ENCODE data around the gene KCNJ15. TPM values are rescaled to one million over a fixed set of nuclear protein-coding genes. Genes with fewer than 3 reads are reported as not detected.

Gene KCNJ15
- total RNA-seq, 1 experiment from 2014 or later: not detected

DNA sequence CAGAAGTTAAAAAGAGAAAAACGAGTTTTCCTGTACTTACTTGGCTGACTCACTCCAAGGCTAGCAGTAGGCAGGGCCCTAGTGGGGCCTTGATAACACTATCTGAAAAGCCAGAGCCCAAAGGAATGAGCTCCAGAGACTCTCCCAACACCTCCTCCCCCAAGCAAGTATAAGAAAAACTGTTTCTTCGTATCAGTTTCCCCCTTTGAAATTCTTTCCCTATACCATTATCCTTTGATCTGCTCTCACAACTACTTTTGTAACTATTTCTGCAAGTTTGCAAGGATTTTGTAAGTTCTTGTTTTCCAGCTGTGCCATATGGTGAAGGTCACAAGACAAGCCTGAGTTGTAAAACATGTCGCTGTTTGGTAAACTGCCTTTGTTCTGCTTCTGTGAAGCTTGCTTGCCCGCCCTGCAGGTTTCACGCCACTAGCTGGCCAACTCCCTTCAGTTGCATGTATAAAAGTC is 36.5 kb upstream of the KCNJ15 start:
- no peak for ATAC-seq
- RAD21 ChIA-PET (ENCODE audit: low non-redundant PET in 1 of 2, low total read pairs in 2 of 2, uncharacterized antibody in 2 of 2, unreplicated experiment in 2 of 2): no interaction called here
- intact Hi-C loops (cut with micrococcal nuclease): no loop called here

More for the DNA sequence above, 36.5 kb upstream of the KCNJ15 start:
- Histone ChIP-seq H3K9me2 (ENCODE audit: insufficient read depth) (no peaks in the 10 kb centered on the region), H3K36me3 (ENCODE audit: control insufficient read depth in 1 of 2, insufficient read depth in 2 of 2, low read length in 2 of 2) (no peaks in the 10 kb centered on the region), H4K20me1 (ENCODE audit: insufficient read depth) (no peaks in the 10 kb centered on the region), H3K9me3 (ENCODE audit: control insufficient read depth in 1 of 2, insufficient read depth in 1 of 2, low read depth in 1 of 2, low read length in 2 of 2) (peaks cover 0 to 17% of the 10 kb centered on the region in 2 experiments; a peak in 2 of 4 replicates), H3K27ac (ENCODE audit: low read depth, low read length) (no peak overlapping the region), H3K9ac (ENCODE audit: low read length) (no peak overlapping the region), H2AFZ (ENCODE audit: low read depth, low read length, poor library complexity, severe bottlenecking) (no peak overlapping the region), H3K79me2 (ENCODE audit: insufficient read depth, low read length) (no peaks in the 10 kb centered on the region), H3K4me1 (ENCODE audit: control insufficient read depth in 1 of 2, insufficient read depth in 2 of 2, low read length in 2 of 2) (no peaks in the 10 kb centered on the region), H3K4me3 (replicated peaks in 1 of 2; ENCODE audit: low read depth in 1 of 2, low read length in 2 of 2) (no peak overlapping the region), H3K27me3 (ENCODE audit: insufficient read depth, low read length) (no peaks in the 10 kb centered on the region), H3K4me2 (ENCODE audit: low read length) (no peak overlapping the region)
- ChIA-PET POLR2A (no interaction called here), CTCF (interaction anchor here (3.0 kb wide), 1 partner anchor 132 kb away, joined by 14 read pairs; no protein-coding TSS in a partner anchor)
- no peak for TF ChIP-seq ELF1 (IDR thresholded peaks at IDR 0.05; ENCODE audit: borderline replicate concordance, low read depth)
- no peak for TF ChIP-seq FOSL1 (IDR thresholded peaks at IDR 0.05; ENCODE audit: low read depth)
- TF ChIP-seq CBX3 (IDR thresholded peaks at IDR 0.05; ENCODE audit: low read depth): no peak
- no peak for TF ChIP-seq JUND (IDR thresholded peaks at IDR 0.05)
- TF ChIP-seq, protein P1, sequence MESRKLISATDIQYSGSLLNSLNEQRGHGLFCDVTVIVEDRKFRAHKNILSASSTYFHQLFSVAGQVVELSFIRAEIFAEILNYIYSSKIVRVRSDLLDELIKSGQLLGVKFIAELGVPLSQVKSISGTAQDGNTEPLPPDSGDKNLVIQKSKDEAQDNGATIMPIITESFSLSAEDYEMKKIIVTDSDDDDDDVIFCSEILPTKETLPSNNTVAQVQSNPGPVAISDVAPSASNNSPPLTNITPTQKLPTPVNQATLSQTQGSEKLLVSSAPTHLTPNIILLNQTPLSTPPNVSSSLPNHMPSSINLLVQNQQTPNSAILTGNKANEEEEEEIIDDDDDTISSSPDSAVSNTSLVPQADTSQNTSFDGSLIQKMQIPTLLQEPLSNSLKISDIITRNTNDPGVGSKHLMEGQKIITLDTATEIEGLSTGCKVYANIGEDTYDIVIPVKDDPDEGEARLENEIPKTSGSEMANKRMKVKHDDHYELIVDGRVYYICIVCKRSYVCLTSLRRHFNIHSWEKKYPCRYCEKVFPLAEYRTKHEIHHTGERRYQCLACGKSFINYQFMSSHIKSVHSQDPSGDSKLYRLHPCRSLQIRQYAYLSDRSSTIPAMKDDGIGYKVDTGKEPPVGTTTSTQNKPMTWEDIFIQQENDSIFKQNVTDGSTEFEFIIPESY (IDR thresholded peaks at IDR 0.05; ENCODE audit: extremely low read depth, insufficient replicate concordance, low read length): no peak
- no peak for TF ChIP-seq SRF (IDR thresholded peaks at IDR 0.05; ENCODE audit: low read depth)
- TF ChIP-seq, protein P2, sequence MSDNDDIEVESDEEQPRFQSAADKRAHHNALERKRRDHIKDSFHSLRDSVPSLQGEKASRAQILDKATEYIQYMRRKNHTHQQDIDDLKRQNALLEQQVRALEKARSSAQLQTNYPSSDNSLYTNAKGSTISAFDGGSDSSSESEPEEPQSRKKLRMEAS (IDR thresholded peaks at IDR 0.05): no peak
- no peak for TF ChIP-seq ZFX (IDR thresholded peaks at IDR 0.05)
- TF ChIP-seq EGR1 (IDR thresholded peaks at IDR 0.05; ENCODE audit: low read depth): no peak
- TF ChIP-seq, protein P3, sequence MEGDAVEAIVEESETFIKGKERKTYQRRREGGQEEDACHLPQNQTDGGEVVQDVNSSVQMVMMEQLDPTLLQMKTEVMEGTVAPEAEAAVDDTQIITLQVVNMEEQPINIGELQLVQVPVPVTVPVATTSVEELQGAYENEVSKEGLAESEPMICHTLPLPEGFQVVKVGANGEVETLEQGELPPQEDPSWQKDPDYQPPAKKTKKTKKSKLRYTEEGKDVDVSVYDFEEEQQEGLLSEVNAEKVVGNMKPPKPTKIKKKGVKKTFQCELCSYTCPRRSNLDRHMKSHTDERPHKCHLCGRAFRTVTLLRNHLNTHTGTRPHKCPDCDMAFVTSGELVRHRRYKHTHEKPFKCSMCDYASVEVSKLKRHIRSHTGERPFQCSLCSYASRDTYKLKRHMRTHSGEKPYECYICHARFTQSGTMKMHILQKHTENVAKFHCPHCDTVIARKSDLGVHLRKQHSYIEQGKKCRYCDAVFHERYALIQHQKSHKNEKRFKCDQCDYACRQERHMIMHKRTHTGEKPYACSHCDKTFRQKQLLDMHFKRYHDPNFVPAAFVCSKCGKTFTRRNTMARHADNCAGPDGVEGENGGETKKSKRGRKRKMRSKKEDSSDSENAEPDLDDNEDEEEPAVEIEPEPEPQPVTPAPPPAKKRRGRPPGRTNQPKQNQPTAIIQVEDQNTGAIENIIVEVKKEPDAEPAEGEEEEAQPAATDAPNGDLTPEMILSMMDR (IDR thresholded peaks at IDR 0.05 in 2 of 3, conservative IDR thresholded peaks at IDR 0.05 in 1 of 3; ENCODE audit: borderline replicate concordance in 1 of 3, insufficient read depth in 1 of 3, low read depth in 2 of 3, low read length in 2 of 3): no peak
- no peak for TF ChIP-seq TCF7L2 (IDR thresholded peaks at IDR 0.05; ENCODE audit: borderline replicate concordance, extremely low read depth, insufficient read depth, insufficient read length)
- no peak for TF ChIP-seq EZH2 (IDR thresholded peaks at IDR 0.05)
- DNase-seq (ENCODE audit: low read depth, low spot score): no peak
- BruUV-seq (replicated peaks): no TSS peak

Measured in HCT116 (cell line).